ENCODE measurements around the gene SLC34A3.

GRCh38 chr9:137181680-137182079 lies 49.0 kb upstream of the SLC34A3 start:
- TF ChIP-seq TCF12 (IDR thresholded peaks at IDR 0.05; ENCODE audit: low read depth) (no peak), USF1 (IDR thresholded peaks at IDR 0.05) (no peak), FOXM1 (IDR thresholded peaks at IDR 0.05; ENCODE audit: borderline replicate concordance, low read depth) (no peak), YY1 (IDR thresholded peaks at IDR 0.05; ENCODE audit: low read depth) (no peak), EP300 (IDR thresholded peaks at IDR 0.05; ENCODE audit: borderline replicate concordance) (no peak), REST (IDR thresholded peaks at IDR 0.05; ENCODE audit: low read depth) (no peak), ZBTB7A (IDR thresholded peaks at IDR 0.05; ENCODE audit: low read depth) (no peak), TAF1 (IDR thresholded peaks at IDR 0.05; ENCODE audit: low read depth) (no peak), TEAD4 (IDR thresholded peaks at IDR 0.05) (no peak), RAD21 (IDR thresholded peaks at IDR 0.05; ENCODE audit: low read depth) (no peak), CEBPB (IDR thresholded peaks at IDR 0.05) (no peak), CREB1 (IDR thresholded peaks at IDR 0.05; ENCODE audit: low read depth) (no peak), EGR1 (IDR thresholded peaks at IDR 0.05) (no peak)
- TF ChIP-seq, protein P1, sequence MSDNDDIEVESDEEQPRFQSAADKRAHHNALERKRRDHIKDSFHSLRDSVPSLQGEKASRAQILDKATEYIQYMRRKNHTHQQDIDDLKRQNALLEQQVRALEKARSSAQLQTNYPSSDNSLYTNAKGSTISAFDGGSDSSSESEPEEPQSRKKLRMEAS (IDR thresholded peaks at IDR 0.05) = no peak
